Measurements from ENCODE around the gene EDAR.

EDAR gene

GRCh38 chr2:109000738-109001137, 11.7 kb upstream of the EDAR start:
- no peak for DNase-seq

GRCh38 chr2:108998911-108999310, 9.9 kb upstream of the EDAR start:
- DNase-seq = no peak

GRCh38 chr2:108994178-108994577, 5.2 kb upstream of the EDAR start:
- no peak for DNase-seq

- no peak for DNase-seq
These were observed 4.3 kb upstream of the EDAR start for GRCh38 chr2:108993095-108993937.

GRCh38 chr2:108988076-108988795, 784 bp downstream of the EDAR start:
- no peak for DNase-seq

GRCh38 chr2:108986916-108987510, 2.0 kb downstream of the EDAR start:
- peak; percentile 30 to 43 for DNase-seq

GRCh38 chr2:108983610-108984009, 5.4 kb downstream of the EDAR start:
- no peak for DNase-seq

GRCh38 chr2:108983061-108983460, 6.0 kb downstream of the EDAR start:
- DNase-seq = no peak

GRCh38 chr2:108982259-108982679, 6.8 kb downstream of the EDAR start:
- DNase-seq = no peak

- DNase-seq = no peak
These were observed 7.2 kb downstream of the EDAR start for GRCh38 chr2:108981846-108982245.

- no peak for DNase-seq
These were observed 8.9 kb downstream of the EDAR start for GRCh38 chr2:108980076-108980475.

GRCh38 chr2:108979461-108979860, 9.6 kb downstream of the EDAR start:
- no peak for DNase-seq

GRCh38 chr2:108978709-108979111, 10.3 kb downstream of the EDAR start:
- DNase-seq = no peak

GRCh38 chr2:108975613-108976435, 13.2 kb downstream of the EDAR start:
- DNase-seq = no peak

- DNase-seq = no peak
These were observed 14.3 kb downstream of the EDAR start for GRCh38 chr2:108974674-108975073.

- no peak for DNase-seq
These were observed 16.4 kb downstream of the EDAR start for GRCh38 chr2:108972663-108973062.

- no peak for DNase-seq
These were observed 17.1 kb downstream of the EDAR start for GRCh38 chr2:108971661-108972566.

GRCh38 chr2:108970369-108970768, 18.7 kb downstream of the EDAR start:
- DNase-seq = no peak

- no peak for DNase-seq
These were observed 19.2 kb downstream of the EDAR start for GRCh38 chr2:108969856-108970255.

GRCh38 chr2:108968619-108969018, 20.4 kb downstream of the EDAR start:
- no peak for DNase-seq

- no peak for DNase-seq
These were observed 21.3 kb downstream of the EDAR start for GRCh38 chr2:108967757-108968156.

Data from CD4-positive, alpha-beta T cell treated with Interferon alpha-2 for 1 hour (primary cell).